ENCODE results near the gene SARM1.
"Not testable (repeated sequence)": the region's sequence is repeated elsewhere in the genome, so short reads cannot be mapped to it uniquely, and the experiment has no call there.

SARM1 gene

DNA sequence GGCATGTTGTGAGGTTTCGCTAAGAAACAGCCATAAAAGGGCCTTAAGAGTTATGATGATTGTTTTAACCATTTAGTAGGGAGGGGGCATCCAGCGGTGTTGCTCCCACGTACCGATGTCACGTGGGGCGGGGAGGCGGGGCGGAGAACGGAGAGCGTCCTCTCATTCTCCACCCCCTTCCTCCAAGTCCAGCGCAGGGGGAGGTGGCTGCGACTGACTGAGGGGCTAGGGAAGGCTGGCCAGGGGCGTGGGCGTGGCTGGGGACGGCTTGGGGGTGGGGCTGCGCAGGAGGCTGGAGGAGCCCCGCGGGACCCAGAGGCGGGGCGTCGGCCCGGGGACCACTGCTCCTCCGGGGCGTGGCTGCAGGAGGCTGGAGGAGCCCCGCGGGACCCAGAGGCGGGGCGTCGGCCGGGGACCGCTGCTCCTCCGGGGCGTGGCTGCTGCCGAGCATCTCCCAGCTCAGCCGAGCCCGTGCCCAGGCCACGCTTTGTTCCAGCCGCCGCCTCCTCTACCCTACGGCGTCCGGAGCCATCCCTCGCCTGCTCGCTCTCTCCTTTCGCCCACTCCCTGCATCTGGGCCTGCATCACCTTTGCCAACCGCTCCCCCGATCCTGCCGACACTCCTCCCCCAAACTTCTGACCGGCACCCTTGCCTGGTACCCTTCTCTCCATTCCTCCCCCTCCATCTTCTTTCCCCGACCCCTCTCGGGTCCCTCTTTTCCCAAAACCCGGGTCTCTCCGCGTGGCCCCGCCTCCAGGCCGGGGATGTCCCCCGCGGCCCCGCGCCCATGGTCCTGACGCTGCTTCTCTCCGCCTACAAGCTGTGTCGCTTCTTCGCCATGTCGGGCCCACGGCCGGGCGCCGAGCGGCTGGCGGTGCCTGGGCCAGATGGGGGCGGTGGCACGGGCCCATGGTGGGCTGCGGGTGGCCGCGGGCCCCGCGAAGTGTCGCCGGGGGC, at the start of gene SARM1:
Gene SARM1, plus strand, starts transcription at position 450 of the 958 bp plus-strand sequence. Its CDS starts 339 bp downstream, at position 789.
- no peak for DNase-seq

DNA sequence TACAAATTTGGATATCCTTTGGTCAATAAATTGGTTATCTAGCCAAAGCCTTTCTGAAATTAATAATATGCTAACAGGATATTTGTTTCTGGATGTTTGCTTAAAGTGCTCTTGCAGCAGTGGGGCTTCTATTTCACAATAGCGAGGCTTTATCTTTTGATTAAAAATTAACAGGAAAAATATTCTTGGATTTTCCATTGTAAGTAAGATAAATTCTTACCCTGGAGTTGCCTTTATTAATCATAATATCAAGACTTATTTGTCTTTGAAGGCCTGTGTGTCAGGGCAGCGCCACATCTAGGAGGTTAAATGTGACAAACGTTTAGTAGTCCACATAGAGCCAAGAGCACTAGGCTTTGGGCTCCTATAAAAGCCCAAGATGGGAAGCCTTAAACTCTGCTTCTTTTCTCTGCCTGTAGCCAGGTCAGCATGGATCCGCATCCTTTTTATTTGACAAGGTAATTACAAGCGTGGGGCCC, 47.2 kb upstream of the SARM1 start:
- DNase-seq: no peak

DNA sequence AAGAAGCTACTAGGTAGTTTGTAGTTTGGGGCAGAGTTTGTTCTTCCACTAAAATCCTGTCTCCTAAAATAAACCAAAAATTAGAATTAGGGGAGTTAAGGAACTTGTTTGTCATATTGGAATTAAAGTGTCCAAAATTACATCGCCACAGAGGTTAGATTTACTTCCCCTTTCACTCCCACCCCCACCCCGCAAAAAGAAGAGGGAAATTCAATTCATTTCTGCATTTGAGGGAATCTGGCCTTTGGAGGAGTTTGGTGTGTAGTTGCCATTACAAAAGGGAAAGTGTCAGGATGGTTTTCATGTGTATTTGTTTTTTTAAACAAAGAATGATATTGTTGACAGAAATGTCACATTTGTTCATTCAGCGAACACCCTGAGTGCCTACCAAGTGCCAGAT, 46.7 kb upstream of the SARM1 start:
- DNase-seq: peak; percentile 12 to 21

DNA sequence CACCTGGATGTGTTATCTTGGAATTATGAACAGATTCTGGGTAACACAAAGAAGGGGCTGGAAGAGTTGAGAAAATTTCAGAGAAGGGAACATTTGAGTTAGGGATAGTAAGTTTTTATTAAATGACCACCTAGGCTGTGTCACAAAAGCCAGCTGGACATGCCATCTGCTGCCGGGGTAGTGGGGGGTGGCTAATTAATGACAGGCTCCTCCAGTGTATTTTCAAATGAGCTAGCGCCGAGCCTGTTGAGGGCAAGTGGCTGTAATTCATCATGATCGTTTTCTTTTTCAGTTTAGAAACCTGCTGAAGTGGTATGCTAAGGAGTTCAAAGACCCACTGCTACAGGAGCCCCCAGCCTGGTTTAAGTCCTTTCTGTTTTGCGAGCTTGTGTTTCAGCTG, 46.3 kb upstream of the SARM1 start:
- no peak for DNase-seq

DNA sequence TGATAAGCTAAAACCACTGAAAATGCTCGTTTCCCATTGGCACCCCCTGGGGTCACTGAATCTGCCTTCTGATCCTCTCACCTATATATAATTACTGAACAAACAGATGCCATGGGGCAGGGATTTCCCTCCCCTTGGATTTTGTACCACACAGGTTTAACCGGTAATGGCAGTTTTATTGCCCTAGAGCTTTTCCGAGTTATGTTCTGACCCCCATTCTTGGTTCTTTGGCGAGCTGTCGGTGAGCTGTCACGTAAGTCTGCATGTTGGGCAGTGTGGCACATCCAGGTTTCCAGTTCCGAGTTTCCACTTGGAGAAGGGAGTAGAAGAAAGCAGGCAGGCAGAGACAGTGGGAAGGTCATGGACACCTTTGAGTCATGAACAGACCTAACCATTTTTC, 45.4 kb upstream of the SARM1 start:
- no peak for DNase-seq

DNA sequence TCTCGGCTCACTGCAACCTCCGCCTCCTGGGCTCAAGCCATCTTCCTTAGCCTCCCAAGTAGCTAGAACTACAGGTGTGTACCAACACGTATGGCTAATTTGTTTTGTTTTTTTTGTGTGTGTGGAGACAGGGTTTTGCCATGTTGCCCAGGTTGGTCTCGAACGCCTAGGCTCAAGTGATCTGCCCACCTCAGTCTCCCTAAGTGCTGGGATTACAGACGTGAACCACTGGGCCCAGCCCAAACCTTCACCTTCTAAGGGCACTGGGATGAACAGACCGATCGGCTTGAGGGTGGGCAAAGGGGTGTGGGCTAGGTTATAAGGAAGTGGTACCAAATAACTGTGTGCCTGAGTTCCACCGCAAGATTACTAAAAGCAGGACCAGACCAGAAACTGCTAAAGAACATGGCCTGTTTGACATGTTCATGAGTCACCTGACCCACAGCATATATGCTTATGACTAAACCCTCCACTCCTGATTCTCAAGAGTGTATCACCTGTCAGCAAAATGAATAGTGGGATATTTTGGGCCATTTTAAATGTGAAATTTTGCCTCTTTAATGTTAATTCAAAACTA, 44.4 kb upstream of the SARM1 start:
- no peak for DNase-seq

DNA sequence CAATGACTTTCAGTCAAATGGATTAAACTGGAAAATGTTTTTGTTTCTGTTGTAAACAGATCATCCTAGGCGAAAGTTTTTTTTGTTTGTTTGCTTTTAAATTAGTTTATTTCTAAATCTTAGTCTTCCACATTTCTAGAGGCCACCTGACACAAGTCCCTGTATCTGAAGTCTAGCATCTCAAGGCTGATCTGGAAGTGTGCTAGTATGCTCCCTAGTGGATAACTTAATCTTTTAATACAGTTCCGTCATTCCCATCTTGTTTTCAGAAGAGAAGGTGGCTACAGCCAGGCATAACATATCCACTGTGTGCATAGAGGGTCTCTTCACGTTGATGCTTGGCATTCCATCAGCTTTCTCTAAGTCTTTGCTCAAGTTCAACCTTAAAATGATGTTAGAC, 43.8 kb upstream of the SARM1 start:
- DNase-seq: no peak

DNA sequence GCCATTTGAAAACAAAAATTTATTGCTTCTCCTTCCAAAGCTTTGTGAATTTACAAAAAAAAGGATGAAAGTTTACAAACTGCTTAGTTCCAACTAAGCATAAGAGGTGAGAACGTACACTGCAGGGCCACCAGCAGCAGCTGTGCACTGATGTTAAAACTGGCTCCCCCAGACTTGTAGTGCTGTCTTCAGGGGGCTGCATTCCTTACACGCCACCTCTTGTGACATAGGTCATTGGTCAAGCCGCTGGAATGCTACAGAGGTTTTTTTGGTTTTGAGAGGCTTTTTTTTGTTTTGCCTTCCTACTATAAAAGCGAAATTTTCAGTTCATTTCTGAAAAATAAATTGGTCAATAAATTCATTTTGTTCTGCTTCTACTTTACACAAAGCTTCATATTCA, 43.2 kb upstream of the SARM1 start:
- DNase-seq: no peak

DNA sequence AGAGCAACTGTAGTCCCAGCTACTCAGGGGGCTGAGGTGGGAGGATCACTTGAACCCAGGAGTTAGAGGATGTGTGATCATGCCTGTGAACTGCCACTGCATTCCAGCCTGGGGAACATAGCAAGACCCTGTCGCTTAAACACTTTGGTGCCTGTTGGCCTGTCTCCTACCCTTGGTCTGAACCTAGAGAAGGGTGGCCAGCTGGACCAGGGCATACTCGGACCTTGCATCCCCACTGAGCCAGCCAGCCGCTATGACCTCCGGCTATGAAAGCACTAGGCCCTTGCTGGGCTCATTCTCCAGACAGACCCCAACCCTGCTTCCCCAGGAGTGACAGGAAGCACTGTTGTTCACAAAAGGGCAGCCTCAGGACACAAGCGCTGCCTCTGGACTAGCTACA, 40.8 kb upstream of the SARM1 start:
- DNase-seq: no peak

DNA sequence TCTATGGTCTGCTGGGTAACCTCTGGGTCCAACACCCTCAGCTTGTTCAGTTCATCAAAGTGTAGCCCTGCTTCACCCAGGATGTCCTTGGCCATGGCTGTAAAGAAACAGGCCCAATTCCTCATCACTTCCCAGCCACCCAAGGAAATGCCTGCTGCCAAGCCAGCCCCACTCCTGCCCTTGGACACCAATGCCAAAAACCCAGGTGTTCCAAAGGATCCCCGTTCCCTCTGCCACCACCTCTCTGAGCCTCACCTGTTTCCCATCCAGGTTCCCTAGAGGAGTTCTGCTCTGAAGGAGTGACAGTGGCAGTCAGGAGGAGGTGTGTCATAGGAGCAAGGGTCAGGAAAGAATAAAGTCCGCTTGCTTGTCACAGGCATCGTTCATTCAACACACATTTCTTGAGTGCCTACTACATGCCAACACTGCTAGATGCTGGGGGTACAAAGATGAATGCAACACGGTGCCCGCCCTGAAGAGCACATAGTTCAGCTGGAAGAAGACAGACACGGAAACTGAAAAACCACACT, 39.5 kb upstream of the SARM1 start:
- no peak for DNase-seq

DNA sequence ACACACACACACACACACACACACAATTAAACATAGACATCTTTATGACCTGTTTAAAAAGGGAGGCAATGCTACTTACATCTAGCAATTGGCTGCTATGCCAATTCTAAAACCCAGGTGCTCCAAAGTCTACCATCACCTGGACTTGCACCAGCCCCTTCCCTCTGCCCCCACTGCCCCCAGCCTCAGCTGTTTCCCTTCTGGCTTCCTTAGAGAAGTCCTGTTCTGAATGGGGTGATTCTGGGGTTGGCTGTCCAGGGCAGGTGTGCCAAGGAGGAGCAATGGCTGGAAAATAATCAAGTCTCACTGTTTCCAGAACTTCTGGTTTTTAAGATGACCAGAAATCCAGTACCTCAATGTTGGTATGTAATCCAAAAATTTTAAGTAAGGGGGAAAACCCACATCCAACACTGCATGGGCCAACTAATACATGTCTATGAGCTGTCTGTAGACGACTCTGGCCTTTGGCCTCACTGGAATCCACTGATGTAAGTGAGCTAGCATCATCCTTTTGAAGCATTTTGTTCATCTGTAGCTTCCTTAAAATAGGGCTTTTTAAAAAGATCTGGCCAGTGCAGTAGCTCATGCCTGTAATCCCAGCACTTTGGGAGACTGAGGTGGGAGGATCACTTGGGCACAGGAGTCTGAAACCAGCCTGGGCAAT, 38.3 kb upstream of the SARM1 start:
- no peak for DNase-seq

DNA sequence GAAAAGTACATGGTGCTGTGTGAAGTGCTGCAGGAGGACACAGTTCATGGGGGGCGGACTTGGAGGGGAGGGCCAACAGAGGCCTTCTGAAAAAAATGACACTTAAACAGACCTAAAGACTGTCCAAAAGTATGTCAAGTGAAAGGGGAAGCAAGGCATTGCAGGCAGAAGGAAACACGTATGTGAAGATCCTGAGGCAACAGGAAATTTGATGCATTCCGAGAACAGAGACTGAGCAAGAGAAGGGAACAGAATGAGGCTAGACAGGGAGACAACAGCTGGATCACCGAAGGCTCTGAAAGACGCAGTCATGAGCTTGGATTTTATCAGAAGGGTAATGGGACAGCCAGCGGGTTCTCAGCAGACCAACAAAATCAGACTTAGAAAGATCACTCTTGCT, 37.3 kb upstream of the SARM1 start:
- peak; percentile 61 to 68 for DNase-seq

DNA sequence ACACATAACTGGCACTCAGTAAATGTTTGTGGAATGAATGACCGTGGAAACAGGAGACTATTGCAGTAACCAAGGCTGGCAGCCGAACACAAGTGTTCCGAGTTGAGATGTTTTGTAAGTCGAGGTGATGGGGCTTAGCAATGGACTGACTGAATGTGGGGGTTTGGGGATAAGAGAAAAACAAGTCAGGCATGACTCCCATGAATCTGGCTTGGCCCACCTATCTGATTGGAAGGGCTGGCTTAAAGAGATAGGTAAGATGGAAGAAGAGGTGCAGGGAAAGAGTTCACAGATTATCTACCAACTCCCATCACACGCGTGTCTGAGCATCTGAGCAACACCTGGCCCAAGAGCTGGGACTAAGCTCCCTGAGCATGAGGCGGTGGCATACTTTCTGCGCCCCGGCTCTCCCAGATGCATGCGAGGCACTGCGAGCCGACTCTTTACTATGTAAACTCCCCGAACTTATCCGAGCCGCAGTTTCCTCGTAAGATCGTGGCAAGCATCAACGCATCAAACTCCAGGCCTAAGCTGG, 36.8 kb upstream of the SARM1 start:
- no peak for DNase-seq

DNA sequence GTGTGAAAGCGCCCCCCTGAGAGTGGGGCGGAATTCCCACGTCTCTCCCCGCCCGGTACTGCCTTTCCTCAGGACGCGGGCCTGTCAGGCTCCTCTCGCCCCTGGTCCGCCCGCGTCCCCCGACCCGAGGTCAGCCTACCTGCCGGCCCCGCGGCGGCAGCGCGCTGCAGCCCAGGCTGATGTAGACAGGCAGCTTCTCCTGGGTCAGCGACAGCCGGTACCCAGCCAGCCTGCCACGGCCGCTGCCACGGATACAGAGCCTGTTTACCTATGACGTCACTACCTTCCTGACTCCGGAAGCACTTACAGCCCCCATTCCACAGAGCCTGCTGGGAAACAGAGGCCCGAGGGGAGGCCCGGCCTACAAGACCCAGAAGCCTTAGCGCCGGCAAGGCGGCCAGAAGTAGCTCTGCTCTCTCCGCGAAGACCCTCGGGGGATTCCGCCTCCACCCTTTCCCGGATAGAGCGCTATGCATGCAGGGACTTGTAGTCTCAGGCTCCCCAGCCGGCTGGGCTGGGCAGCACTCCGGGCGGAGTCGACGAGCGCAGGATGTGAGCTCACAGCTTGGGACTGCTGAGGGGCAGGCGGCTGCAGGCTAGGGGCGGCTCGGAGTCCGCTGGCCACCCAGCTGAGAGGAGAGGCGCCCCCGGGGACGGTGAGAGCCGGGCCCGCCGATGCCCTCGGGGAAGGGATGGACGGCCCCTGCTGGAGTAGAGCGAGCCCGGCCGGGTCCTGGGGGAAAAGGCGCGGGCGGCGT, 36.1 kb upstream of the SARM1 start, which contains the start of the genes IFT20 and TNFAIP1:
Gene IFT20, minus strand, starts transcription at position 272 of the 758 bp plus-strand sequence. CDS start 3,487 bp downstream, outside the sequence.
Gene TNFAIP1, plus strand, starts transcription at position 561 of the 758 bp plus-strand sequence. CDS start 3,761 bp downstream, outside the sequence.
- peak; percentile 100 for DNase-seq

DNA sequence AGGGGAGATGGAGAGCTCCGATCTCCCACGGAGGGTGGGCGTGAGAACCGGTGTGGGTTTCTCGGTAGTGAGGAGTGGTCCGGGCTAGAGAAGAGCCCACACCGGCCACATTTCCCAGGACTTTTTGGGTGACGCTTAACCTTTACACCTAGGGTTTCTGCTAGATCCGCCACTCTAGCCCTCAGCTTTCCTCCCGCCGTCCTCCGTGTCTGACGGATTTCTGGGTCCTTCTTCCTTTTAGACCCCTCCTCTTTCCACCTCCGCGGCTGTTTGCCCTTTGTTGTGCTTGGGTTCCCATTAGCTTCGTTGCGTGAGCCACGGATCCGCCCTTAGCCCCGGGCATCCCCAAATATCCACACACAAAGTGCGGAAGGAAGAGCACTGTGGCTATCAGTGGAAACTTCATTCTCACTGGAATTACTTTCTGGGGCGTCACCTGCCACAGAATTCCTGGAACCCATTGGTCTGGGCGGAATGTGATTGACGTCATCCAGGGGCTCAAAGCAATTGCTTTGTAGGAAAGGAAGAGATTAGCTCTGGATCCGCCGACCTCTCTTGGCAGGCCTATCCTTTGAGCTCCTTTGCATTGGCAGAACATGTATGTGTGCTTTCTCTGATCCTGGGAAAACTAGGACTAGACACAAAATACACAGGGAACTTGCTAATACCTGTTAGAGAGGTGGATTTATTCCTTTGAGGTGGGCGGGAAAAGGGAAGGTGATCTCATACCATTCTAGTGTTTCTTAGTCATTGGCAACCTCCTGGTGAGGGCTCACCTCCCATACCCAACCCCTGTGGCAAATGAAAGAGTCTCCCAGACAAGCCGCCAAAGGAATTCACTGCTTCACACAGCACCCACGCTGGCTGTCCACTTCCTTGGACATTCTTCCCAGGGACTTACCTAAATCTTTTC, 35.3 kb upstream of the SARM1 start:
- no peak for DNase-seq

DNA sequence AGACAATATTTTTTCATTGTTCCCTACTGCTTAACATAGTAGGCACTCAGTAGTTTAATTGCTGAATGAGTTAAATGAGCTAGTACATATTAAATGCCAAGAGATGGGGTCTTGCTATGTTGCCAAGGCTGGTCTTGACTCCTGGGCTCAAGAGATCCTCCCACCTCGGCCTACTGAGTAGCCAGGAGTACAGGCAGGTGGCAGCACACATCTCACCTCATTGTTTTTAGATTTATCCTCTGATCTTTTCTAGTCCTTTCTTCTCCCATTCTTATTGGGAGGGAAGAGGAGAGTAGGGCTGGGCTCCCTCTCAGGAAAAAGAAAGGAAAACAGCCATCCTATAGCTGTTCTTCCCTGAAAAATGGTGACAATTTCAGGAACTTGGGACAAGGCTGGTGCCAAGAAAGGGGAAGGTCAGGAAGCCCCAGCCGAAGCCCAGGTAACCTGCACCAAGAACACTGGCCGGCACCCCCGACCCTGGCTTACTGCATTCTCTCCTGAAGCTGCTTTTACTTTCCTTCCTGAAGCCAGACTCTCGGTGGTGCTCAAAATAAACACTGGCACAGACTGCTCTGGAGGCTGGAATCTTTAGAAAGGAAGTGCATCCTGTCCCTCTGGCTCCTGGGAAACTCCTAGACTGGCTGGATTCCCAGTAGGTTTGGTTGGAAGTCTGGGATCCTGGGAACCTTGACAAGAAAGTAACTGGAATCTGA, 33.3 kb upstream of the SARM1 start:
- DNase-seq: no peak

DNA sequence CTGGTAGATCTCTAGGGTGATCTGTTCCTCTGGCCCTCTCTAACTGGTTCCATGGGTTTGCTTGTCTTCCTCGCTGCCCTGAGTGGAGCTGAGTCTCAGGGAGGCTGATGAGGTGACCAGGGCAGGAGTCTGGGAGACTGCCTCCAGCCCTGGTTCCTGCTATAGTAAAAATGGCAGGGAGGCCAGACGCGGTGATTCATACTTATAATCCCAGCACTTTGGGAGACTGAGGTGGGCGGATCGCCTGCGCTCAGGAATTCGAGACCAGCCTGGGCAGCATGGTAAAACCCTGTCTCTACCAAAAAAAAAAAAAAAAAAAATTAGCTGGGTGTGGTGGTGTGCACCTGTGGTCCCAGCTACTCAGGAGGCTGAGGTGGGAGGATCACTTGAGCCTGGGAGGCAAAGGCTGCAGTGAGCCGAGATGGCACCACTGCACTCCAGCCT, 32.7 kb upstream of the SARM1 start:
- not testable (repeated sequence) for DNase-seq

DNA sequence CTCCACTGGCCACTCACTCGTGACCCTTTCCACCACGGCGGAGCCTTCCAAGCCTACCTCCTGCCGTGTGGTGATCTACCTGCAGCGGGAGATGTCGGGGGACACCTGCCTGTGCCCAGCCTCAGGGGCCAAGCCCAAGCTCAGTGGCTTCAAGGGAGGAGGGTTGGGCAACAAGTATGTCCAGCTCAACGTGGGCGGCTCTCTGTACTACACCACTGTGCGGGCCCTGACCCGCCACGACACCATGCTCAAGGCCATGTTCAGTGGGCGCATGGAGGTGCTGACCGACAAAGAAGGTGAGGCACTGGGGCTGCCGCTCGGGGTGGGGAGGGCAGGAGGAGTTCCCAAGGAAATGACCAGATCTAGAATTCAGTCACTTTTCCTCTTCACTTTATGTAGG, 32.1 kb upstream of the SARM1 start:
- no peak for DNase-seq

DNA sequence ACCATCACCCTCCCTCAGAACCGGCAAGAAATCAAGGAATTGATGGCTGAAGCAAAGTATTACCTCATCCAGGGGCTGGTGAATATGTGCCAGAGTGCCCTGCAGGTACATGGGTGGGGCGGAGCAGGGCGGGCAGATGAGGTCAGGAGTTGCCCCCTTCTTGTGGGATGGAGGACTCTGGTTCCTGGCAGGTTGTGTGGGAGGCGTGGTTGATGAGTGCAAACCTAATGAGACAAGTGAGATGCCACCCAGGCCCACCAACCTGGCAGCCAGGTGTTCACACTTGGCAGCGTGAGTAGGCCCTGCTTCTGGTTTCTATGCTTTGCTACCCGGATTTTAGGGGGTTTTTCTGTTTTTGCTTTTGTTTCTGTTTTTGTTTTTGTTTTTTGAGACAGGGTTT, 31.1 kb upstream of the SARM1 start:
- DNase-seq: no peak

DNA sequence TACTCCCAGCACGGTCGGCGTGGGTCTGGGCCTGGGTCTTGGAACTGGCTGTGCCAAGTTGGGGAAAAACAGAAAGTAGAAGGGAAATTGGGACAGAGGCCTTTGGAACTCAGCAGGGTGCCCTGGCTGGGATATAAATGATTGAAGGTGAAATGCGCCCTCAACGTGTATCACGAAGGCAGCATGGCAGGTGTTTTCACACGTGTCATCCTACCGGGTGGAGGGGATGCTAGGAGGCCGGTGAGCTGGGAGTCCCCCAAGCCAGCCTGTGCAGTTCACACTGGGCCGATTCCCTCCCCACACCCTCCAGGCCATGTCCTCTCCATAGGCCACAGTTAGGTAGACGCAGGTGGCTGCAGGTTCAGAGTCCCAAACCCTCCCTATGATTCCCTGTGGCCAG, 30.0 kb upstream of the SARM1 start:
- no peak for DNase-seq

Measured in AML-193 (cell line).